Neuron (in vitro differentiated cells): ENCODE measurements around the gene TAAR1.
A peak's percentile ranks its signal among the peaks of the same experiment; 100 is the strongest.
"Not testable (repeated sequence)": the region's sequence is repeated elsewhere in the genome, so short reads cannot be mapped to it uniquely, and the experiment has no call there.

Experiments
- H2AFZ ChIP-seq: one replicate; pipeline ENCODE4 v1.6.1; 2013; ENCODE audit warnings: low read depth, mild to moderate bottlenecking, inconsistent platforms, low read length, moderate library complexity
- H3K27me3 ChIP-seq: one replicate; pipeline ENCODE4 v1.6.1; 2013; ENCODE audit warnings: low read length; ENCODE audit not compliant: insufficient read depth
- H3K36me3 ChIP-seq: one replicate; pipeline ENCODE4 v1.6.1; 2013; ENCODE audit warnings: low read length; ENCODE audit not compliant: insufficient read depth
- H3K4me1 ChIP-seq: one replicate; pipeline ENCODE4 v1.6.1; 2013; ENCODE audit warnings: low read length; ENCODE audit not compliant: insufficient read depth
- H3K4me3 ChIP-seq: 2 replicates; pipeline ENCODE4 v1.5.1; 2013; ENCODE audit warnings: mild to moderate bottlenecking, low read length, moderate library complexity
- H3K9me3 ChIP-seq: one replicate; pipeline ENCODE4 v1.6.1; 2013; ENCODE audit warnings: low read length

The TAAR1 gene

DNA sequence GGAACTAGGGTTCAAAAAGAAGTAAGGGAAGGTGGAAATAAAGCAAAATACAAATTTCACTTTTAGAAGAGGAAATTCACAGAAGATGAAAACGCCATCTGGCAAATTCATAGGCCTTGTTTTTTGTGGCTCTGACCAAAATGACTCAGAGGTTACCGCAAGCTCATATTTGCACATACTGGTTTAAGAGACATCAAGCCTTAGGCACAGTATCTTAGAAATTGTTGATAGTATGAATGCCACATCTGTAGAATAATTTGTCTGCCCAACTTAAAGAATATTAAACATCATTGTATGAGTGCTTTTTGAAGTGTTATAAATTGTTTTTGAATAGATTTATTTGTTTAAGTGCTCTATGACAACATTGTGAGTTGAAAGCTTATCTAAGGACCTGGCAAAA is 10.6 kb downstream of the TAAR1 start:
- Histone ChIP-seq H3K4me3 (no peak overlapping the region), H3K4me1 (peaks cover 3% of the 10 kb centered on the region), H2AFZ (no peak overlapping the region)

DNA sequence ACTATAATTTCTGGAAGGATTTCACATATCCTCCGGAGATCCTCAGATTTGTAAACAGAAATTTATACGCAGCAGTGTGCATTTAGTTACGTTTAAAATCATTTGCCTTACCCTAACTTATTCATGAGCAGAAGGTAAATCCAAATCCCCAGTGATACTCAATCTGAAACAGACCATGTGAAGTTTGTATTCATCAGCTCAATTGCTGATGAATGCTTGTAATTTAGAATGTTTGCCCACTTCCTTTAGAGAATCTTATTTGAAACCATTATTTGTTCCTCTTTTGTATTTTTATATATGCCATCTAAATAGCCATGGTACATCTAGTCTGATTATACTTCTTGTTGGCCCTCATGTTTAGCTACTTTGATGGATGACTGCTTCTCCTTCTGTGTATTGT is 15.4 kb downstream of the TAAR1 start:
- no peaks in the 10 kb centered on the region for H3K36me3 ChIP-seq
- no peak overlapping the region for H2AFZ ChIP-seq
- H3K4me3 ChIP-seq: no peak overlapping the region
- H3K9me3 ChIP-seq: no peaks in the 10 kb centered on the region
- H3K27me3 ChIP-seq: no peaks in the 10 kb centered on the region
- no peaks in the 10 kb centered on the region for H3K4me1 ChIP-seq

More for the DNA sequence above, 10.6 kb downstream of the TAAR1 start:
- H3K27me3 ChIP-seq: no peaks in the 10 kb centered on the region
- no peaks in the 10 kb centered on the region for H3K9me3 ChIP-seq
- H3K36me3 ChIP-seq: no peaks in the 10 kb centered on the region

DNA sequence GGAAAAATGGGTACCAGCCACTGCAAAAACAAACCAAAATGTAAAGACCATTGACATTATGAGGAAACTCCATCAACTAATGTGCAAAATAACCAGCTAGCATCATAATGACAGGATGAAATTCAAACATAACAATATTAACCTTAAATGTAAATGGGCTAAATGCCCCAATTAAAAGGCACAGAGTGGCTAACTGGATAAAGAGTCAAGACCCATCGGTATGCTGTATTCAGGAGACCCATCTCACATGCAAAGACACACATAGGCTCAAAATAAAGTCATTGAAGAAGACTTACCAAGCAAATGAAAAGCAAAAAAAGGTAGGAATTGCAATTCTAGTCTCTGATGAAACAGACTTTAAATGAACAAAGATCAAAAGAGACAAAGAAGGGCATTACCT is 21.8 kb downstream of the TAAR1 start:
- H3K9me3 ChIP-seq, H3K36me3 ChIP-seq: not testable (repeated sequence)

DNA sequence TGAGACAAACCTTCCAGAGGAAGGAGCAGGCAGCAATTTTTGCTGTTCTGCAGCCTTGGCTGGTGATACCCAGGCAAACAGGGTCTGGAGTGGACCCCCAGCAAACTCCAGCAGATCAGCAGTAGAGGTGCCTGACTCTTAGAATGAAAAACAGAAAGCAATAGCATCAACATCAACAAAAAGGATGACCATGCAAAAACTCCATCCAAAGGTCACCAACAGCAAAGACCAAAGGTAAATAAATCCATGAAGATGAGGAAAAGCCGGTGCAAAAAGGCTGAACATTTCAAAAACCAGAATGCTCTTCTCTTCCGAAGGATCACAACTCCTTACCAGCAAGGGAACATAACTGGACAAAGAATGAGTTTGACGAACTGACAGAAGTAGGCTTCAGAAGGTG is 23.1 kb downstream of the TAAR1 start:
- not testable (repeated sequence) for H2AFZ ChIP-seq, H3K27me3 ChIP-seq, H3K9me3 ChIP-seq, H3K4me1 ChIP-seq, H3K4me3 ChIP-seq, H3K36me3 ChIP-seq

More for the DNA sequence above, 21.8 kb downstream of the TAAR1 start:
- H3K4me3 ChIP-seq, H2AFZ ChIP-seq, H3K4me1 ChIP-seq, H3K27me3 ChIP-seq: not testable (repeated sequence)

- not testable (repeated sequence) for H3K36me3 ChIP-seq, H3K27me3 ChIP-seq, H3K4me1 ChIP-seq, H2AFZ ChIP-seq, H3K9me3 ChIP-seq, H3K4me3 ChIP-seq
Observed at GRCh38 chr6:132635288-132635687, 23.7 kb downstream of the TAAR1 start.

DNA sequence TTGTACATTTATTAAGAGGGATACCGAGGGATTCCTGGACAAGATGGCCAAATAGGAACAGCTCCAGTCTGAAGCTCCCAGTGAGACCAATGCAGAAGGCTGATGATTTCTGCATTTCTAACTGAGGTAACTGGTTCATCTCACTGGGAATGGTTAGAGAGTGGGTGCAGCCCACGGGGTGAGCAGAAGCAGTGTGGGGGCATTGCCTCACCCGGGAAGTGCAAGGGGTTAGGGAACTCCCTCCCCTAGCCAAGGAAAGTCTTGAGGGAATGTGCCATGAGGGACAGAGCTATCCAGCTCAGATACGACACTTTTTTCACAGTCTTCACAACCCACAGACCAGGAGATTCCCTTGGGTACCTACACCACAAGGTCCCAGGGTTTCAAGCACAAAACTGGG is 24.2 kb downstream of the TAAR1 start:
- H3K36me3 ChIP-seq: no peaks in the 10 kb centered on the region
- no peaks in the 10 kb centered on the region for H3K27me3 ChIP-seq
- no peaks in the 10 kb centered on the region for H3K4me1 ChIP-seq
- H2AFZ ChIP-seq: no peak overlapping the region
- no peak overlapping the region for H3K4me3 ChIP-seq
- no peaks in the 10 kb centered on the region for H3K9me3 ChIP-seq

GRCh38 chr6:132633362-132633761 is 25.6 kb downstream of the TAAR1 start:
- no peaks in the 10 kb centered on the region for H3K36me3 ChIP-seq
- no peaks in the 10 kb centered on the region for H3K9me3 ChIP-seq
- no peaks in the 10 kb centered on the region for H3K27me3 ChIP-seq
- H3K4me3 ChIP-seq: no peak overlapping the region
- no peaks in the 10 kb centered on the region for H3K4me1 ChIP-seq
- no peak overlapping the region for H2AFZ ChIP-seq

- H3K36me3 ChIP-seq: no peaks in the 10 kb centered on the region
- H3K4me1 ChIP-seq: no peaks in the 10 kb centered on the region
- H3K4me3 ChIP-seq: no peak within 1 kb of the TSS
Observed at GRCh38 chr6:132624175-132624574, 34.8 kb downstream of the TAAR1 start, which contains the start of gene TAAR2. TAAR2 (minus strand) TSS chr6:132624275; CDS start chr6:132624275, 0 bp downstream.

DNA sequence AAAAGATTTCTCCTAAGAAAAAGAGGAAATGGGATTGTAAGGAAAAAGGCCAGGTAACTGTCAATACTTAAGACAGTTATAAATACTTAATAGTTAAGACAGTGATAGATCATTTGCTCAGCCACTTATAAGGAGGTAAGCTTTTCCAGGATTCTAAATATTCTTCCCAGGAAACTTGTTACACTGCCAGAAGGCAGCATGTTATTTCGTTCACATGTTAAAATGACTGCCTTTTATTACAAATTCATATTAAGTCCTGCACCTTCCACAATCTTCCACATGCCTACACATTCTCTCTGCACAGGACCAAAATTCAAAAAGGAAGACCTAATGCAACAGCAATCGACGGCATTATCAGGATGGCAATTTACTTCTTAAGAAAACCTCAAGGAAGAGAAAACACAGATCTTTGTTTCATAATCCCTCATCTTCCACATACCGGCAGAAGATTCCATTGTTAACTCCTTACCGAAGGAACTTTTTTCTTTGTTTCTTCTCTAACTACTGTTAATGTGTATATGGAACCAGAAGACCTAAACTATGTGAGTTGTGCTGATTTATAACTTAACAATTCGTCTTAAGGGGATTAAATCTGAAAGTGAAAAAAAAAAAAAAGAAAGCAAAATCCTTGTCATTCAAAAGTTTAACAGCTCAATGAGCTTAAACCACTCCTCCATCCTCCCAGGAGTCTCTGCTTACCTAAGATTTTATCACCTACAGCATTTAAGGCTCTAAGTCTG is 35.7 kb downstream of the TAAR1 start:
- Histone ChIP-seq H3K36me3 (no peaks in the 10 kb centered on the region), H3K27me3 (no peaks in the 10 kb centered on the region), H3K9me3 (no peaks in the 10 kb centered on the region), H3K4me1 (no peaks in the 10 kb centered on the region), H3K4me3 (no peak overlapping the region), H2AFZ (no peak overlapping the region)

More at GRCh38 chr6:132624175-132624574, 34.8 kb downstream of the TAAR1 start, which contains the start of gene TAAR2:
- no peaks in the 10 kb centered on the region for H3K27me3 ChIP-seq
- no peaks in the 10 kb centered on the region for H3K9me3 ChIP-seq
- no peak within 1 kb of the TSS for H2AFZ ChIP-seq

- no peak overlapping the region for H3K4me3 ChIP-seq
- H3K27me3 ChIP-seq: no peaks in the 10 kb centered on the region
- no peaks in the 10 kb centered on the region for H3K9me3 ChIP-seq
- peaks cover 14% of the 10 kb centered on the region for H3K4me1 ChIP-seq
- H3K36me3 ChIP-seq: no peaks in the 10 kb centered on the region
- H2AFZ ChIP-seq: peak overlapping the region; percentile 33
Observed at GRCh38 chr6:132616677-132617076, 42.3 kb downstream of the TAAR1 start.

DNA sequence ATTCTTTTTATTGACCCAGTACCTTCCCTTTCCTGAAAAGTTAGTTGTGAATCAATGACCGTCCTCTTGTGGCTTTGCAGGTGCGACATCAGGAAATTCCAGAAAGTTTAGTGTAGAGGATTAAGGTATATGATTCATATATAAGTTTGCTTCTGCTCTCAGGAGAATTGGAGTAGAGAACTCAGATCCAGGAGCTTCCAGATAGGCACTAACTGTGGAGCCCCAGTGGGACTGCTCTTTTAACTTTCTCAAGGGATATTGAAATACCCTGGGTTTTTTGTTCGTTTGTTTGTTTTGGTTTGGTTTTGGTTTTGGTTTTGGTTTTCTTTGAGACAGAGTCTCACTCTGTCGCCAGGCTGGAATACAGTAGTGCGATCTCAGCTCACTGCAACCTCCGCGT is 44.4 kb downstream of the TAAR1 start:
- H3K9me3 ChIP-seq: no peaks in the 10 kb centered on the region
- H2AFZ ChIP-seq: no peak overlapping the region
- no peak overlapping the region for H3K4me3 ChIP-seq
- H3K27me3 ChIP-seq: no peaks in the 10 kb centered on the region
- peaks cover 19% of the 10 kb centered on the region for H3K4me1 ChIP-seq
- no peaks in the 10 kb centered on the region for H3K36me3 ChIP-seq

GRCh38 chr6:132612449-132613108 is 46.4 kb downstream of the TAAR1 start:
- H3K4me1 ChIP-seq: peaks cover 29% of the 10 kb centered on the region
- H3K9me3 ChIP-seq: no peaks in the 10 kb centered on the region
- no peaks in the 10 kb centered on the region for H3K27me3 ChIP-seq
- no peaks in the 10 kb centered on the region for H3K36me3 ChIP-seq
- no peak overlapping the region for H3K4me3 ChIP-seq
- H2AFZ ChIP-seq: no peak overlapping the region

DNA sequence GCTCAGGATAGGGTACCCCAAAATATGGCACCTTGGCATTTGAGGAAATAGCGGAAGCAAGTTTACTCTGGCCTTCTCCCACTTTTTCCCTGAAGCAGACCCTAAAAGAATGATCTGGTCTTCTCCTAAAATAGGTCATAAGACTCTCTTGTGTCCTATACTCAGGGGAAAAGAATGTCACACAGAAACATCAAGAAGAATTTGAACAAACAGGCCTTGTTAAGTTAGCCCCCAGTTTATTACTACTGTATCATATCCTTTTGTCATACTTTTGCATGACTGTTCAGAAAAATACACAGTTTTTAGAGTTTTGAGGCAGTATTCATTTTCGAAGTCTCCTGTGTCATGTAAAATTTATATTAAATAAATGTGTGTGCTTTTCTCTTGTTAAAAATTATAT is 47.4 kb downstream of the TAAR1 start:
- H3K4me3 ChIP-seq: no peak overlapping the region
- H3K27me3 ChIP-seq: no peaks in the 10 kb centered on the region
- no peaks in the 10 kb centered on the region for H3K9me3 ChIP-seq
- no peaks in the 10 kb centered on the region for H3K36me3 ChIP-seq
- H3K4me1 ChIP-seq: peaks cover 20% of the 10 kb centered on the region
- no peak overlapping the region for H2AFZ ChIP-seq
